HCT116 (cell line): ENCODE measurements around the gene HSD3B1. TPM values are rescaled to one million over a fixed set of nuclear protein-coding genes. Genes with fewer than 3 reads are reported as not detected.

Source experiments
- ATAC-seq: fragments of 200-7000 bp; cut with Tn5 transposase; 2 replicates; pipeline ENCODE4 v1.9.1; 2020; ENCODE audit warnings: mild to moderate bottlenecking, moderate library complexity
- BruUV-seq: library from RNA; stranded (reverse); fragments of 400-500 nt; replicated peaks from 2 replicates; lab custom pipeline; 2021; lab: Mats Ljungman, UMichigan
- CTCF ChIA-PET: fragments of 300-600 bp; sonication (Branson Sonifier 250); formaldehyde crosslinking; loops from one replicate; lab custom pipeline; 2021; ENCODE audit warnings: antibody characterized with exemption; lab: Charles Lee
- POLR2A ChIA-PET: fragments of 300-600, 350-600 bp; sonication (Branson Sonifier 250); formaldehyde crosslinking; loops from one replicate; lab custom pipeline; 2021; ENCODE audit warnings: antibody characterized with exemption; lab: Charles Lee
- RAD21 ChIA-PET, 2 experiments: fragments of 300-600 bp; sonication (Branson Sonifier 250); formaldehyde crosslinking; loops; one replicate each; lab custom pipeline; 2023; ENCODE audit warnings: low total read pairs in 2 of 2; ENCODE audit not compliant: uncharacterized antibody in 2 of 2, unreplicated experiment in 2 of 2, low non-redundant PET in 1 of 2; lab: Charles Lee
- DNase-seq: peaks from one replicate; pipeline ENCODE4 v3.0.0-alpha.2; 2010; ENCODE audit warnings: low read depth, low spot score
- H2AFZ ChIP-seq: fragments of 200-600 bp; shearing (Covaris generic), sonication (generic); 2 replicates; pipeline ENCODE4 v1.6.1; 2017; ENCODE audit warnings: low read depth, mixed run types, mixed read lengths, antibody characterized with exemption, low read length; ENCODE audit not compliant: poor library complexity, severe bottlenecking
- H3K27ac ChIP-seq: 2 replicates; pipeline ENCODE4 v1.5.1; 2012; ENCODE audit warnings: low read depth, low read length
- H3K27me3 ChIP-seq: fragments of 200-600 bp; sonication (generic); 2 replicates; pipeline ENCODE4 v1.6.1; 2016; ENCODE audit warnings: mixed run types, low read length, mixed read lengths; ENCODE audit not compliant: insufficient read depth
- H3K36me3 ChIP-seq, 2 experiments: fragments of 200-500 bp in 1 of 2; fragments of 200-600 bp in 1 of 2; sonication (Bioruptor generic) in 1 of 2; sonication (generic) in 1 of 2; 2 replicates each; pipeline versions ENCODE4 v1.5.1 to v1.6.1; 2014 to 2016; ENCODE audit warnings: low read length in 2 of 2, inconsistent platforms in 1 of 2, mixed read lengths in 1 of 2, mixed run types in 1 of 2; ENCODE audit not compliant: insufficient read depth in 2 of 2, control insufficient read depth in 1 of 2
- H3K4me1 ChIP-seq, 2 experiments: fragments of 200-600 bp in 1 of 2; sonication (generic) in 1 of 2; 2 replicates each; pipeline versions ENCODE4 v1.5.1 to v1.6.1; 2012 to 2017; ENCODE audit warnings: low read length in 2 of 2, inconsistent platforms in 1 of 2, mild to moderate bottlenecking in 1 of 2, mixed read lengths in 1 of 2, mixed run types in 1 of 2, moderate library complexity in 1 of 2; ENCODE audit not compliant: insufficient read depth in 2 of 2, control insufficient read depth in 1 of 2
- H3K4me2 ChIP-seq: fragments of 200-600 bp; sonication (generic); 2 replicates; pipeline ENCODE4 v1.6.1; 2017; ENCODE audit warnings: mixed run types, low read length, mixed read lengths
- H3K4me3 ChIP-seq, 2 experiments: fragments of 200-600 bp in 1 of 2; sonication (generic) in 1 of 2; replicated peaks in 1 of 2; 2 replicates each; pipeline ENCODE4 v1.5.1; 2011 to 2016; ENCODE audit warnings: low read length in 2 of 2, control low read depth in 1 of 2, low read depth in 1 of 2, mild to moderate bottlenecking in 1 of 2, mixed read lengths in 1 of 2, mixed run types in 1 of 2
- H3K79me2 ChIP-seq: fragments of 200-600 bp; sonication (generic); 2 replicates; pipeline ENCODE4 v1.6.1; 2017; ENCODE audit warnings: mild to moderate bottlenecking, mixed run types, low read length, moderate library complexity, mixed read lengths; ENCODE audit not compliant: insufficient read depth
- H3K9ac ChIP-seq: fragments of 200-600 bp; sonication (generic); 2 replicates; pipeline ENCODE4 v1.6.1; 2016; ENCODE audit warnings: low read length, mixed read lengths
- H3K9me2 ChIP-seq: fragments of 200-600 bp; sonication (generic), shearing (Covaris generic); 2 replicates; pipeline ENCODE4 v1.6.1; 2017; ENCODE audit warnings: mixed run types, mild to moderate bottlenecking, moderate library complexity; ENCODE audit not compliant: insufficient read depth
- H3K9me3 ChIP-seq, 2 experiments: fragments of 200-500 bp in 1 of 2; fragments of 200-600 bp in 1 of 2; sonication (Bioruptor generic) in 1 of 2; sonication (generic) in 1 of 2; 2 replicates each; pipeline ENCODE4 v1.6.1; 2014 to 2017; ENCODE audit warnings: low read length in 2 of 2, mixed read lengths in 2 of 2, inconsistent platforms in 1 of 2, low read depth in 1 of 2, mild to moderate bottlenecking in 1 of 2, mixed run types in 1 of 2, moderate library complexity in 1 of 2; ENCODE audit not compliant: control insufficient read depth in 1 of 2, insufficient read depth in 1 of 2
- H4K20me1 ChIP-seq: fragments of 200-600 bp; sonication (generic), shearing (Covaris generic); 2 replicates; pipeline ENCODE4 v1.6.1; 2017; ENCODE audit warnings: mixed run types, mild to moderate bottlenecking, moderate library complexity; ENCODE audit not compliant: insufficient read depth
- FOSL1 ChIP-seq: IDR thresholded peaks from 2 replicates; pipeline ENCODE4 v1.6.1; 2012; ENCODE audit warnings: low read depth
- POLR2A ChIP-seq: IDR thresholded peaks from 2 replicates; pipeline ENCODE4 v1.7.0; 2011; ENCODE audit warnings: borderline replicate concordance; ENCODE audit not compliant: insufficient read depth, insufficient read length; ENCODE audit errors: extremely low read depth
- POLR2AphosphoS5 ChIP-seq: IDR thresholded peaks from 2 replicates; pipeline ENCODE4 v1.6.1; 2011; ENCODE audit warnings: mild to moderate bottlenecking, low read depth, low read length, moderate library complexity
- RAD21 ChIP-seq: IDR thresholded peaks from 2 replicates; pipeline ENCODE4 v1.6.1; 2012; ENCODE audit warnings: low read depth, mild to moderate bottlenecking
- SP1 ChIP-seq: IDR thresholded peaks from 2 replicates; pipeline ENCODE4 v1.6.1; 2012; ENCODE audit warnings: low read depth
- SRF ChIP-seq: IDR thresholded peaks from 2 replicates; pipeline ENCODE4 v1.6.1; 2012; ENCODE audit warnings: low read depth
- TCF7L2 ChIP-seq: IDR thresholded peaks from 2 replicates; pipeline ENCODE4 v1.7.0; 2011; ENCODE audit warnings: borderline replicate concordance, inconsistent platforms; ENCODE audit not compliant: insufficient read depth, insufficient read length; ENCODE audit errors: extremely low read depth
- ZFX ChIP-seq: fragments of 450-650 bp; IDR thresholded peaks from 2 replicates; pipeline ENCODE4 v1.6.1; 2017
- ZNF274 ChIP-seq: fragments of 200-500 bp; sonication (Bioruptor generic); IDR thresholded peaks from 2 replicates; pipeline ENCODE4 v1.6.1; 2014; ENCODE audit warnings: mild to moderate bottlenecking, low read depth, low read length, inconsistent platforms
- intact Hi-C: fragments of 100-400 bp; cut with micrococcal nuclease; formaldehyde crosslinking; loops from 2 replicates; pipeline ENCODE4 v1.10.0; 2022
- total RNA-seq: library from RNA; stranded (reverse); gene quantifications from one replicate; pipeline ENCODE4 v1.2.1, GENCODE V29; 2021; ENCODE audit not compliant: unreplicated experiment
- TF ChIP-seq, protein P1 (sequence below): IDR thresholded peaks from 2 replicates; pipeline ENCODE4 v1.6.1; 2012

HSD3B1 gene
- total RNA-seq, 1 experiment from 2014 or later: not detected

DNA sequence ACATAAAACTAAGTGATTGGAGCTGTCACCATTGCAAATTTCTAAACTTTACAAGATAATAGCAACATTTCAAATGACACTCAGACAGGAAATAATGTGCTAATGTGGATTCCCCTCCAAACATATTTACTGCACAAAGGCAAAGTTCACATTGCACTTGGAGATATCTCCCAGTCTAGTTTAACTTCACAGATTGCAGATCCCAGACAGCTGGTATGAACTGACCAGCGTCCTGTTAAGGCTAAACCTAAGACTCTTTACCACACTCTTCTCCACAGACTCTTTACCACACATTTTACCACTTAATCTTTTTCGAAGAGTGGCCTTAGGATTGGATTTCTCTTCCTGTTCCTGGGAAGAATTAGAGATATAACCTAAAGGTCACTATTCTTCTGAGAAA is 40.6 kb upstream of the HSD3B1 start:
- ChIA-PET RAD21 (no interaction called here), CTCF (interaction anchor here (1.1 kb wide), 1 partner anchor 9 kb away, joined by 3 read pairs; no protein-coding TSS in a partner anchor)
- H3K9me2 ChIP-seq: no peaks in the 10 kb centered on the region

DNA sequence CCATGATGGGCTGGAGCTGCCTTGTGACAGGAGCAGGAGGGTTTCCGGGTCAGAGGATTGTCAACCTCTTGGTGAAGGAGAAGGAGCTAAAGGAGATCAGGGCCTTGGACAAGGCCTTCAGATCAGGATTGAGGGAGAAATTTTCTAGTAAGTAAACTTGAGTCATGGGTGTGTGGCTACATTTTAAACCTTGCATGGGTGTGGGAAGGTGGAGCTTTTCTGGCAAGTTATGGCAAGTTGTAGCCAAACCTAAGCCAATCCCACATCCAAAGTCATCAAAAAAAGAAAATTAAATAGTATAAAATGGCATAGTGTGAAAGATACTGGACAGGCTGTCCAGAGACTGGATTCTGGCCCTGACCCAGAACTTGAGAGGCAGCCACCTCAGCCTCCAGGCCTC is 39.8 kb upstream of the HSD3B1 start:
- POLR2A ChIA-PET: no interaction called here
- TF ChIP-seq ZNF274 (no peak), SP1 (no peak), ZFX (no peak)
- TF ChIP-seq, all 23 proteins: peak for 0
- Histone ChIP-seq H3K4me2 (no peak overlapping the region), H2AFZ (no peak overlapping the region), H3K27me3 (peaks cover 16% of the 10 kb centered on the region; the same call in 1 of the 2 replicates), H3K27ac (no peak overlapping the region), H3K4me3 (no peak overlapping the region), H3K9me2 (no peaks in the 10 kb centered on the region), H3K9ac (no peak overlapping the region), H3K36me3 (no peaks in the 10 kb centered on the region), H4K20me1 (no peaks in the 10 kb centered on the region), H3K79me2 (no peaks in the 10 kb centered on the region), H3K9me3 (no peaks in the 10 kb centered on the region), H3K4me1 (no peaks in the 10 kb centered on the region)
- no TSS peak for BruUV-seq
- no peak for DNase-seq
- intact Hi-C loops: no loop called here
- ATAC-seq: no peak
- RAD21 ChIA-PET: no interaction called here
- CTCF ChIA-PET: no interaction called here

More for the DNA sequence above, 40.6 kb upstream of the HSD3B1 start:
- DNase-seq: no peak
- H4K20me1 ChIP-seq: no peaks in the 10 kb centered on the region
- no peak for ATAC-seq
- no peak overlapping the region for H3K4me2 ChIP-seq
- no peaks in the 10 kb centered on the region for H3K4me1 ChIP-seq
- BruUV-seq: no TSS peak
- no peak for TF ChIP-seq FOSL1
- no peak for TF ChIP-seq SRF
- TF ChIP-seq, protein P1, sequence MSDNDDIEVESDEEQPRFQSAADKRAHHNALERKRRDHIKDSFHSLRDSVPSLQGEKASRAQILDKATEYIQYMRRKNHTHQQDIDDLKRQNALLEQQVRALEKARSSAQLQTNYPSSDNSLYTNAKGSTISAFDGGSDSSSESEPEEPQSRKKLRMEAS: no peak
- no peak for TF ChIP-seq TCF7L2
- TF ChIP-seq RAD21: no peak
- TF ChIP-seq POLR2AphosphoS5: no peak
- TF ChIP-seq POLR2A: no peak
- intact Hi-C loops: no loop called here
- H3K27me3 ChIP-seq: peaks cover 16% of the 10 kb centered on the region; the same call in 1 of the 2 replicates
- H3K4me3 ChIP-seq: no peak overlapping the region
- H3K9ac ChIP-seq: no peak overlapping the region
- POLR2A ChIA-PET: no interaction called here
- H3K9me3 ChIP-seq: no peaks in the 10 kb centered on the region
- no peaks in the 10 kb centered on the region for H3K36me3 ChIP-seq
- H3K27ac ChIP-seq: no peak overlapping the region
- H3K79me2 ChIP-seq: no peaks in the 10 kb centered on the region
- no peak overlapping the region for H2AFZ ChIP-seq
